GM23248 (cell line): ENCODE results near the gene SEMA5B.

Source experiments
- EZH2 ChIP-seq: fragments of 200-600 bp; sonication (generic); IDR thresholded peaks from 2 replicates; pipeline ENCODE4 v1.6.1; 2018; ENCODE audit warnings: antibody characterized with exemption, mild to moderate bottlenecking; ENCODE audit not compliant: insufficient read depth, poor library complexity, severe bottlenecking
- EZH2phosphoT487 ChIP-seq: fragments of 200-600 bp; sonication (generic); IDR thresholded peaks from 2 replicates; pipeline ENCODE4 v1.6.1; 2018; ENCODE audit warnings: antibody characterized with exemption, moderate library complexity, mild to moderate bottlenecking, low read depth; ENCODE audit not compliant: insufficient read depth

- TF ChIP-seq EZH2 (no peak), EZH2phosphoT487 (no peak)
Measured at GRCh38 chr3:122907471-122907870, 120.1 kb downstream of the SEMA5B start.
